Endothelial cell of hepatic sinusoid (primary cell): Measurements from ENCODE around the gene DRAXIN.

ENCODE experiments used
- in situ Hi-C: cut with HindIII; loops from 2 replicates; pipeline ENCODE4 v1.10.0; 2017; ENCODE audit warnings: low sequenced_read_pairs

The DRAXIN gene

DNA sequence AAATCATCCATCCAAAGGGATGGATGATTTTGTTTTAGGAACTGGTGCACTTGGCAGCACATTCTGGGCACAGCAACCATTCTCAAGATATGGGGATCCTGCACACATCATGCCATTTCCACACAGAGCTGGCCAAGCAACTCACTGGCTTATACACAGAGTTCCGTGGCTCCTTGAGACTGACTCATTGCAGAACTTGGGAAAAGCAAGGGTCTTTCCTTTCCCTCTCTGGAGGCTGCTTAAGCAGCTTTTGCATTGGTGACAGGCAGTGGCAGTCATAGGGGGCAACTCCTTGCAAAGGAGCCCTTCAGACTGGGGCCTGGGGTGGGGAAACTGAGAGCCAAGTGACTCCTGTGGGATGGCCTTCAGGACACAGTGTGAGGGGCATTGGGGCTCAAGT, 8.7 kb upstream of the DRAXIN start:
- in situ Hi-C loops = no loop called here

DNA sequence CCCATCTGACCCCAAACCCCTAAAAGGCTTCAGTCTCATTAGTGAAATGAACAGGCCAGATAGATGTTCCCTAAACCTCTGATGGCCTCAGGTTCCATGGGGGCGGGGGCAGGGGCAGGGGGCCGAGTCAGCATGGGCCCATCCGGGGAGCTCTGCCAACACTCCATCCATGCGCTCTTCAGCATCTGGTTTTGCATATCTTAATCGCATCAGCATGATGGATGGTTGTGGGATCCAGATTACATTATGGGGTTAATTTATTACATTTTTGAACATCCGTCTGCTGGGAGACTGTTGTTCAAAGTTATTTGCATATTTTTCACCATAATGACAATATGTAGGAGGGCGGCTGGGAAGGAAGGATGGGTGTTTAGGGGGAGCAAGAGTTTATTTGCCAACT, 7.4 kb upstream of the DRAXIN start:
- in situ Hi-C loops = no loop called here

DNA sequence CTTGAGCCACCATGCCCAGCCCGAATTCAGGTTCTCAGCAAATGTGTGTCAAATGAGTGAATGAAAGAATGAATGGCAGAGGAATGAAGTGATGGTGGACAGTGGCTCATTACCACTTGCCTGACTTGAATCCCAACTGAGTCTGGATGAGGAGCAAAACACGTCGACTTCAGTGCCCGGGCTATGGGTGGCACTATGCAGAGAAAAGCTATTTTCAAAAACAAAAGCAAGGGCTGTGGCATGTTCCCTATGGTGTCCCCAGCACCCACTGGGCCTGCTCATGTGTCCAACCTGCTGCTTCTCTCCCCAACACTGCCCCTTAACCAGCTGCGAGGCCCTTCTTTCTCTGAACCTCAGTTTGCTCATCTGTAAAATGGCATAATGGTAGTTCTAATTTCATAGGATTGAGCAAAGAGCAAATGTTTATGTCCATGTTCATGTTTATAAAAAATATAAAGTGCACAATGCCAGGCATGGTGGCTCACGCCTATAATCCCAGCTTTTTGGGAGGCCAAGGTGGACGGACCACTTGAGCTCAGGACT, 6.2 kb upstream of the DRAXIN start:
- in situ Hi-C loops = no loop called here

DNA sequence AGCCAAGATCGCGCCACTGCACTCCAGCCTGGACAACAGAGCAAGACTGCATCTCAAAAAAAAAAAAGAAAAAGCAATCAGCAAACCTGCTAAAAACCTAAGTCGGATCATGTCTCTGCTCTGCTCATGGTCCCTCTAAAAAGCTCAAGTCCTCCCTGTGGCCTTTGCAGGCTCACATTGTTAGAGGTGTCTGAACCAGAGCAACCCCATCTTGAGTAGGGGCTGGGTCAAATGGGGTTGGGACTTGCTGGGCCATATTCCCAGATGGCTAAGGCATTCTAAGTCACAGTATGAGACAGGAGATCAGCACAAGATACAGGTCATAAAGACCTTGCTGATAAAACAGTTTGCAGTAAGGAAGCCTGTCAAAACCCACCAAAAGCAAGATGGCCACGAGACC, 3.0 kb upstream of the DRAXIN start:
- in situ Hi-C loops = no loop called here

DNA sequence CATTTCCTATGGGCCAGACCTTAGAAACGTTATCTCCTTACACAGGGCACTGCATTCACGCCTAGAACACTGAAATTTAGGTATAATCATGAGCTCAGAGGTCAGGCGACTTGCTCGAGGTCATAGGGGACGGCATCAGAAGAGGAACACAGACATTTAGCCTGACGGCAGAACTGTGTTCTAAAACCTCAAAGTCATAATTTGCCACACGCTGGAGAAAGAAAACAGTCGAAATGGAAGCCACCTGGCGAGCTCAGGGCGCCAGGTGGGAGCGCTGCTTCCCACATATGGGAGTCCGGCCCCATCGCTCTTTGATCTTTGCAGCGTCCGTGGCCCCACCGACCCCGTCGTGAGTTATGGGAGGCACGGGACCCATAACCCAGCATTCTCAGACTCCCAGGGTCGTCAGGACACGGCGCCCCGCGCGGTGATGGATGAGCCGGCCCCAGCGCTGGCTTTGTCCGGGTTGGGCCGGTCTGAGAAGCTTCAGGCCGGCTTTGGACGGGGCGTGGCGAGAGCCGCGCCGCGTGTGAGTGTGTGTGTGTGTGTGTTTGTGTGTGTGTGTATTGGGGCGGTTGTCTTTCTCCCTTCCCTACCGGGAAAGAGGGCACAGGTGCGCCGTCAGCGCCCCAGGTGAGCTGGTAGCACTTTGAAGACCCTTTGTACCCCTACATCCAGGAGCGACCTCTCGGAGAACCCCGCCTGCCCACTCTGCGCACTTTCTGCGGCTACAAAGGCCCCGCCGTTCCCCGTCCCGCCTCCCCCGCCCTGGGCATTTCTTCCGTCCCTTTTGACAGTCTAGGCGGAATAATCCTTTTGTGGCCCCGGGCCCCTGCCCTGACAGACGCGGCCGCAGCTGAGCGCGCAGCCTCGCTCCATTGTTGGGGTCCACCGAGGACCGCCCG, 861 bp upstream of the DRAXIN start:
- in situ Hi-C loops = no loop called here

DNA sequence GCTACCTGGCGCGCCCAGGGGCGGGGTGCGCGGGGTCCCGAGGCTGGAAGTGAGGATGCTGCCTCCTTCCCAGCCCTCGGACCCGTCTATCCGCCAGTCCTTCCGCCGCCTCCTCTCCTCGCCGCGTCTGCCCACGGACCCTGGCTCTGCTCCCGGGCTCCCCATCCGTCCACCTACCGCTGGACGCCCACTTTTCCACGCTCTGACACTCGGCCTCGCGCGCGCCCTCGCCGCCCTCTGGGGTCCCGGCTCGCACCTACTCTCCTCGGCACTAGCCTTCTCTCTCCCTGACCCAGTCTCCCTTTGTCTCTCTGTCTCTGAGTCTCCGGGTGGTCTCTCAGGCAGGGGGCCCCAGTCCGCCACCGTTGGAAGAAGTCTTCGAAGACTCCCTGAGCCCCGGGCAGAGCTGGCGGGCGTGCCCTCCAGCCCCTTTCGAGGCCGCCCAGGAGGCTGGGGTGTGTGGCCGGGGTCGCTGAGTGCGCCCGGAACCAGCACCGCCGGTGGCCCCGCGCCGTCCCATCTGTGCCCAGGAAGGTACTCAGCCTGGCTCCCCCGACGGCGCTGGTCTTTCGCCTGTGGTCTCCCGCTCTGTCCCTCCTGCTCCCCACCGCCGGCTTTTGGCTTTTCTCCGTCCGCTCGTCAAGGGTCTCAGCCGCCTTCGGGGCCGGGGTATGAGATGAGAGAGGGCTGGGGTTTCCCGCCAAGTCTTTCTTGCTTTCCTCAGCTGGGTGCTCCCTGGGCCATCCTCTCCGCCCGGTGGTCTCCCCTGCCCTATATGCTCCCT, 610 bp downstream of the DRAXIN start:
- in situ Hi-C loops = no loop called here

DNA sequence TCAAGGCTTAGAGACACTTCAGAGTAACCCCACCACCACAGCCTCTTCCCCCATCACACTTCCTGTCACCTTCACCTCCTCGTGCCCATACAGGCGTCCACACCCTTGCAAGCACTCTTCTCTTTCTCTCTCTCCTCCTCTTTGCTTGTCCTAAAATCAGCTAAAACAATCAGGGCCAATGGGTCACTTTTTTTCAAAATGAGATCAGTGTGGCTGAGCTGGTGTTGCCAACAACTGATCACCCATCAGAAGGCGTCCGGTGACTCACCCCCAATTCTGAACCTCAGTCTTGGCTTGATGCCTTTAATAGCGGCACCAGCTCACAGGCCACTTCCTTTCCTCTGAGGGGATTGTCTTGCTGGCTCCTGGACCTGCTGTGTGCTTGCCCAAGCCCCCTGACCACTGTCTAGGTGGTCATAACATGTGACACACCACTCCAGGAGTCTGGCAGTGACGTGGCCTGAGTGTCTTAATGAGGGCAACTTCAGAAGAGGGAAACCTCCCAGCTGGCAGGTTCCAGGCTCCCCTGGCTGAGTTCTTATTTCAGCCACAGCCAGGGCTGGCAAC, 1.6 kb downstream of the DRAXIN start:
- in situ Hi-C loops = no loop called here

DNA sequence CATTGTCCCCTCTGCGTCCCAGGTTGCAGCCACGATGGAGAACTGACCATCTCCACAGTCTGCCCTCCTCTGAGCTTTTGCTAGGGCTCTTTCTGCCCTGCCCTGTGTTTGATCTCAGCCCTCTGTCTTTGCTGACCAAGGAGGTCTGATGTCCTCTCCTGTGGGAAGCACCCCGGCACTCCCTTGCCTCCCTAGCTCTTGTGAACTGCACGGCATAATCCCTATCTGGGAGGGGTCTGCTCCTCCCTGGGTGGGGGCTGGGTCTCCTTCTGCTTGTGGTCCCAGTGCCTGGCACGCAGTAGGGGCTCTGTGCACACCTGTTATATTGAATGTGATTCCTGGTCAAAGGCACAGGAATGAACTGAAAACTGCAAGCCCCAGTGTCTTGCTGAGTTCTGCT, 2.4 kb downstream of the DRAXIN start:
- in situ Hi-C loops = no loop called here

DNA sequence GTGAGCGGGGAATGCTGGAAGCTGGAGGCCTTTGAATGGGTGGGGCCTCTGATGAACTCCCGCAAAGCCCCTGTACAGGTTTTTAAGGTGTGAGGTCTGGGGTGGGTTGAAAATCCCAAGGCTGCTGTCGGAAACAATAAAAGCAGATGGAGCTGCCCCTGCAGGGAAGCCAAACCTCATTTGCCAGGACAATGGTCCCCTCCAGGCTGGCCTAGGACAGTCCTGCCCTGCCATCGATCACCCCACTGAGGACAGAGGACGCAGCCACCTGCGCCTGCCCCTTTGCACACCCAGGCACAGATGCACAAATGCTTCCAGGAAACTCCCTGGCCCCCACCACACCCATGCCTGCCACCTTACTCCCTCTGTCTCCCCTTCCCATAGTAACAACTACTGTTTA, 4.4 kb downstream of the DRAXIN start:
- in situ Hi-C loops = no loop called here

DNA sequence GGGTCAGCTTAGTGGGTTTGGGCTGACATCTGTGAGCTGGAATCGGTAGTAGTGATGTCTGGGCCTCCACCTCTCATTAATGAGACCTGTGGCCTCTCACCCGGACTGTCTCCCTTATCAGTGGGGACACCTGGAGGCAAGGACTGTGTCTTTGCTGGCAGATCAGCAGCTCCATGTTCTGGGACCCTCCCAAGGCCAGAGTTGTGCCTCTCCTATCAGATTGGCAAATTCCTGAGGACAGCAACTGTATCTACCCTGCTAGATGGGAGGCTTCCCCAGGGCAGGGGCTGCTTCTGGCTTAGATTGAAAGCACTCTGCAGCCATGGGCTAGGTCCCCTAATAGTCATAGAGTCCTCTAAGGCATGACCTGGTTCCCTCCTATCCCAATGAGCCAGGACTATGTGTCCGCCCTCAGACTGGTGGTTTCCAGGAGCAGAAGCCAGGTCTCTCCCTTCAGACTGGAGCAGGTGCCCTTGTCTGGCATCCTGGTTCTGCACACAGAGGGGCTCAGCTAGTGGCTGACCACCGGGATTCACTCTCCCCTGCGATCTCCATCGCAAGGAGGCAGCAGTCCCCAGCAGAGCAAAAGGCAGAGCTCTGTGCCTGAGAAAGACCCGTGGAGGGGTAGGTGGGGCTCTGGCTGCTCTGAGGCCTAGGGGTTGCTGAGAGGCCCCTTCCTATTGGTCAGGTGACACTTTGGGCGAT, 5.8 kb downstream of the DRAXIN start:
- in situ Hi-C loops = no loop called here

DNA sequence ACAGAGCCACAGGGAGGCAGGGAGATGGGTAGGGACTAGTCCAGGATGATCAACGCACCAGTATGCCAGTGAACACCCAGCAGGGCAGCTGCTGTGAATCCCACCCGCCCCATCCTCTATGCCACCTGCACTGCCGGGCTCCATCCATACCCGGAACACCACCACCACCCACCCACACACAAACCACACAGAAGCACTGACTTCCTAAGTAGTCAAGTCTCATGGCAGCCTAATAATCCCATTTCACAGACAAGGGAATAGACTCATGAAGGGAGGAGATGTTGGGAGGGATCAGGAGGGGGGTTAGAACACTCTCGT, 6.3 kb downstream of the DRAXIN start:
- in situ Hi-C loops = no loop called here

DNA sequence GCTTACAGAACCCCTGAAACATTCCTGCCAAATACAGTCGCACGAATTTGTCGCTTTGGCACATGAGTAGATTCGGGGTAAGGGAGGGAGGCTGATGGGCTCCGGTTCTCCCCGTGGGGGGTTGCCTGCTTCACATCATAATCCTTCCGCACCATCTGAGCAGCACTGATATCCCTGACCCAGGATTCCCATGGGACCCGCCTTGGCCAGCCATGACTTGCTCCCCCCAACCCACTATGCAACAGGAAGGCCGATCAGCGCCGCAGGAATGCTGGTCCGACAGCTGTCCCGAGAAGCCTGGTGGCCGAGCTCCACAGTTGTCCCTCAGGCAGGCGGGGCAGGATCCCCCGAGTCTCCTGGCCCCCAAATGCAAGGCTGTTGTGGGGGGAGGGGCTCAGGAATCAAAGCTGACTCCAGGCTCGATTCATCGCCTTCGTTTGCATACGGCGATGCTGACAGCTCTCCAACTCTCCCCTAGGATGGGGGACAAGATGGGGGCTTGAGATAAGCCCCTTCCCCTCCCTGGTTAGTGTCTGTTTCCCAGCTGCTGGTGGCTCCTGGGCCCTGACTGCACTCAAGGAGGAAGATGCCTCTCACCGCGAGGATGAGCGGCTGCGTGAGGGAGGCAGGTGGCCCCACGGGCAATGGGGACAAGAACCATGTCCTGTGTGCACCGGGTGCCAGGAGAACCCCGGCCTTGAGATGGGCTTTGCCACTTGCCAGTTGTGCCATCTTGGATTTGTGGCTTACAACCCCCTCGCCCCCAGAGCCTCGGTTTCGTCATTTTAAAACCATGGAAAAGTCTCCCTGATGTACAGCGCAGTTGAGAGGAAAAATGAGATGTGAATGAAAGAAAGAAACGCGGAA, 9.3 kb downstream of the DRAXIN start:
- in situ Hi-C loops = no loop called here

DNA sequence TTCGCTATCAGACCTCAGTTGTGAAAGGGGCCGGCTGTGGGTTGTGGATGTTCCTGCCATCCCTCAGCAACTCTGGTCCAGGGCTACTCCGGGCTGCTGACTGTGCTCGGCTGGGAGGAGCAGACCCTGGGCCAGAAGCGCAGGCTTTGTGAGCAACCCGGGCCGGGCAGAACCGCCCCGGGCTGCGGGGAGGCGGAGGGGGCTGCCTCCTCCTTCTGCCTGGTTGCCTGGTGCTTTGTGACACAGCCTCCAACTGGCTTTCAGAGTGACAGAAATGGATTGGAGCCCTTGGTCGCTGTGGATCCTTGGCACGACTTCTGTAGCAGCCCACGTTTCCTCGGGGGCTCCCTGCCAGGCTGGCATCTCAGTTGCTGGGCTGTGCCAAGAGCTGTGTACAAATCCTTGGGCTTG, 10.0 kb downstream of the DRAXIN start:
- in situ Hi-C loops = no loop called here

DNA sequence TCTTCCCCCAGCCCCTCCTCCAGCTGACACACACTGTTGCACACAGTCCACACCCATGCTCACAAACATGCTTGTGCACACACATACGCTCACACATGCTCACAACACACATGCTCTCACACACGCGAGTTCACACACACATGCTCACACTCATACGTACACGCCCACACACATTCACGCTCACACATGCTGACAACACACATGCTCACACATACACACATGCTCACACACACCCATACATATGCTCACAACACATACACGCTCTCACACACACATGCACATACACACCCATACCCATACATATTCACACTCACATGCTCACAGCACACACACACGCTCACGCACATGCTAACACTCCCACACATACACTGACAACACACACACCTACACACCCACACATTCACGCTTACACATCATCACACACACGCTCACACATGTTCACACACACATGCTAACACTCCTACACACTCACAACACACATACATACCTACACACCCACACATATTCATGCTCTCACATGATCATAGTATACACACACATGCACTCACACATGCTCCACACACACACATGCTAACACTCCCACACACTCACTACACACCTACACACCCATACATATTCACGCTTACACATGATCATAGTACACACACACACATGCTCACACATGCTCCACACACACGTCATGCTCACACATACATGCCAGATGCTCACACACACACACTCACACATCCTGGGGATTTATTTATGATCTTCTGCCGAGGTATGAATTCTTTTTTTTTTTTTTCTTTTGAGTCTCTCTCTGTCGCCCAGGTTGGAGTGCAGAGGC, 10.7 kb downstream of the DRAXIN start:
- in situ Hi-C loops = no loop called here

DNA sequence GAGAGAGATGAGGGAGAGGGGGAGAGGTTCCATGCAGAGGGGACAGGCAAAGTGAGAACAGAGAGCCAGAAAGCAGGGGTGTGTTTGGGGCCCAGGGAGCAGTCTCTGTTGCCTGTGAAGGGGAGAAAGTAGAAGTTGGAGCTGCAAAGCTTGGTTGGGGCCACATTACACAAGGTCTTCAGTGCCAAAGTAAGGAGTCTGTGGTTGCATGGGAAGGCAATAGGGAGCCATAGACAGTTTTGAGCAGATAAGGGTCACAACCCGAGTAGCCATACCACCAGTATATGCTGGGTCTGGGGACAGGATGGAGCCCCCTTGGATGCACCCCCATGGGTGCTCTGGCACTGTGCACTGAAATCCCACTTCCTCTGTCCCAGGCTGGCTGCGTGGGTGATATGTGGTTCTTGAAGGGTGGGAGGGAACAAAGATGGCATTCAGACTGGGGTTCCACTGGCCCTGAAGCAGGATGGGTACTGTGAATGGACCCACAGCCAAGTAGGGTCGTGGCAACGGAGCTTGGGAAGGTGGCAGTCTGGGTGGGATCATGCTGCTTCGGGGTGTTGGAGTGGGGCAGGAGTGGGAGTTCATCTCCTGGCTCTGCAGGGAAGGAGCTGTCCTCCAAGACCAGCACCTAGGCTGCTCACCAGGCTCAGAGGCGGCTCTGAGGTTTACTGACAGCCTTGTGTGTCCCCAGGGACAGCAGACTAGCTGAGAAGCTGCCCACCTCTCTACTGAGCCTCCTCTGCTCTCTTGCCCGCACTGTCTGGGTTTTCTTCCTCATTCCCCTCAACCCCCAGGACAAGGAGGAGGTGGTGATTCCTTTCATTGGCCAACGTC, 12.1 kb downstream of the DRAXIN start:
- in situ Hi-C loops = no loop called here

DNA sequence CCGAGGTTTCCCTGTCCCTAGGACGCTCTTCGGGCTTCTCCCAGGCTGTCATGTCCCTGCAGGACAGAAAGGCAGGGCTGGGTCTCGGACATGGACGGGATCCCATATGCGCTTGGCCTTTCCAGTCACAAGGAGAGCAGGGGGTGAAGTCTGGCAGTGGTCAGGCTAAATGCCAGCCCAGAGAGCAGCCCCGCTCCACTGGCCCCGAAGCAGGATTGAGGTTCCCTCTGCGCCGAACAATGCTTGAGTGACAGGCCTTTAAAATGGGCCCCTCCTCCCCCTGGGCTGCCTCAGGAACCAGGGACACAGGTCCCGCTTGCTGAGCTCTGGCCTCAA, 12.7 kb downstream of the DRAXIN start:
- in situ Hi-C loops = no loop called here

DNA sequence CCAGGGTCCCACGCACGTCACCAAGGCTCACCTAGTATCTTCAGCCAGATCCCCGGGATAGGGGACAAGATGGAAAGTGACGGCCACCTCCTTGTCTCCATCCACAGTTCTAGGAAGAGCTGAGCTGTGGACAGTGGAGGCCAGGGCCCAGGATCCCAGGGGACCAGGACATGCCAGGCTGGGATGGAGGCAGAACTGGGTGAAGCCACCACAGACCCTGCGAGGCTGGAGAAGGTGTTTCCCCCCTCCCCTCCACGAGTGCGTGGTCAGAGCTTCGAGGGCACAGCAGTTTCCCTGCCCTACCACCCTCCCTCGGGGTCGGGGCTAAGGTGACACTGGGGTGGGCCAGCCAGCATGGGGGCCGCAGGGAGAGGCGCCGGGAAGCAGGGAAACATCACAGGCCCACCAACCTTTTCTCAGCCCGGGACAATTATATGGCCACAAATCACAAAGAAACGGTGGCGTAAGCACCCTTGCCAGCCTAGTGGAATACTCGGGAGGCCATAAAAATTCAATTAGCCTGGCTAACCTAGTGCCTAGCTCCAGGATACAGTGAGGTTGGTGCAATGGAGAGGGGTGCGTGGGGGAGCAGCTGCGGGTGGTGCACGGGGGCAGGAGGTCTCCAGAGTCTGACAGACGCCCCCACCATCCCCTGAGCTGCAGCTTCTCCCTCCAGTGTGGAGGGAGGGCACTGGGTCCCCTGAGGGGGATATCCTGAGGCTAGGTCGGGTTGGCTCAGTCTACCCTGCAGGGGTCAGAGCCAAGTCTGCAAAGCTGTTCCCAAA, 13.4 kb downstream of the DRAXIN start:
- in situ Hi-C loops = no loop called here

DNA sequence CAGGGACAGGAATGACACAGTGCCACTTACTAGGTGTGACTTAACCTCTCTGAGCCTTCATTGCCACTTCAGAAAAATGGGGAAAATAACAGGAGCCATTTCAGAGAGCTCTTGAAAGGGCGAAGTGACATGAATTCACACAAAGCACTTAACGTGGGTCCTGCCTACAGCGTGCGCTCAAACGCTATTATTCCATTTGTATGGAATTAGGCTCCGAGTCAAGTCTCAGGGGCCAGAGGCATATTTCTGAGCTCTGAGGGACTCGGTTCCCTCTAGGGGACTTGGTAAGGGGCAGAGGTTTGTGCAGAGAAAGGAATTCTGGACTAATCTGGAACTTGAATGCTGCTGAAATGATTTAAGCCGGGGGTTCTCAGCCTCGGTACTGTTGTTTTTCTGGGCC, 14.1 kb downstream of the DRAXIN start:
- in situ Hi-C loops = no loop called here
